CD1c-positive myeloid dendritic cell (primary cell): ENCODE measurements around the gene SOX9.

Source experiments
- DNase-seq: peaks from one replicate; pipeline ENCODE4 v3.0.0-alpha.2; 2016; ENCODE audit errors: extremely low spot score

Gene SOX9

GRCh38 chr17:72162569-72162968 lies 41.7 kb downstream of the SOX9 start:
- DNase-seq: no peak

GRCh38 chr17:72163474-72163873 lies 42.7 kb downstream of the SOX9 start:
- DNase-seq: no peak

DNA sequence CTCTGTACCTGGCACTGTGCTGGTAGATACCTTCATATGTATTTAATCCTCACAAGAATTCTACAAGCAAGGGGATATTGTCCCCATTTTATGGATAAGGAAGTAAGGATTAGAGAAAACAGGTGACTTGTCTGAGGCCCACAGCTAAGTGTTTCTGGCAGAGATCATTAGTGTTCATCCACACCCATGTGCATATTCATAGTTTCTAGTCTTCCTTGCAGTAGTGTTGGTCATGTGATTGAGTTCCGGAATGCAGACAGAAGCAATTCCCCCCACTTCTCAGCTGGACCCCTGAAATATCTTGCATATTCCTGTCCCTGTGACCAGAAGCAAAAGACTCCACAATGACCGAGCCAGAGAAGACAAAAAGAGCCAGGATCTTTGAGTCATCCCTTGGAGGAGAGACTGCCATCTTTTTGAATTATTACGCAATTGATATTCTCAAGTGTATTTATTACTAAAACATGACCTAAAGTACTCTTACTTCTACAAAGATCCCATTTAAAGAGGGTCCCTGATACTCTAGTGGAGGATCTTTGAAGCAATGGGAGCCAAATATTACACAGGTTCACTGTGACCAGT lies 43.4 kb downstream of the SOX9 start:
- no peak for DNase-seq

DNA sequence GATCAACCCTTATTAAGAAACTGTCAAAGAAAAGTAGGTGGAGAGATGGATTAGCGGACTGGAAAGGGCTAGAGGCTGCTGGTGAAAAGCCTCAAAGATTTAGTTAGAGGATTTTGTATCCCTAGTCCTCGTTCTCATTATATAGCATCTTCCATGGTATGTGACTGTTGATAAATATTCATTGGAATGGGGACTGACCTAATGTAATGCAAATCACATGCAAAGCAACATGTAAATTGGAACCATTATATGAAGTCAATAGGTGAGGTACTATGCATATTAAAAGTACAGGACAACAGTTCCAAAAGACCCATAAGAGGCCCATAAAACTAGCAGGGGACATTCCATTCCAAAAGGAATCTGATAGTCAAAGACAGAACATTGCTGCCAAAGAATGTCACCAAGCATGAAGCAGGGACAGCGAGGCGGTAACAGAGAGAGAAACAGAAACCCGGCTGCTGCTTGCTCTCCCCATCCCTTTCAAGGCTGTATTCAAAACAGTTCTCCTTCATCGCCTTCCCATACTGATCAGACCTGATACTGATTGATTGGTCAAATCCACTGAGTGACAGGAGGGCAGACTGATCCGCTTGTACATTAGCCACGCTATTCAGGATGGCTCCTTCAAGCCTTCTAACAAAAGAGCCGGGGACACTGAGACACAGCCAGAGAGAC lies 44.5 kb downstream of the SOX9 start:
- DNase-seq: no peak

DNA sequence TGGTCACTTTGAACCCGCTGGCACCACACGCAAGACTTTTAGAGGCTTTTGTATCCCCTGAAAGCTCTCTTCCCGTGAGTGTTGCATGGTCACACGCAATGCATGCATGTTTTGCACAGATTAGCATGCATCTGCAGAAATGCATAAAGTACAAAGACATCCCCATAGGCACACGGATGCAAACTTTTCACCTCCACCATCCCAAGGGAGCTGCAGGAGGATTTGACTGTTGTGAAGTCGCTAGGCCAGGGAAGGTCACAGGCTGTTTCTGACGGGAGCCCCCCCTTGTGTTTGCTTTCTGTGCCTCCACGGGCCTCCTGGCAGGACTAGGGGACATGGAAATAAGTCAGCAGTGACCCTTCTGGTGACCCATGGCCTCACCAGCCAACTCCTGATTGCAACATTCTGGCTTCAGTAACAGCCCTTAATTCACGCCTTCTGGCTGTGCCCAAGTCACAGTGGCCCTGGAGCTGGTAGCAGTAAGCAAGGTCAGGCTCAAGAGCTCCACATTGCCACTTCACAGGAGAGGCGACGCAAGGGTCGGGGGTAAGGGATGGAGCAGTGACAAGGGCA lies 45.1 kb downstream of the SOX9 start:
- DNase-seq: no peak

DNA sequence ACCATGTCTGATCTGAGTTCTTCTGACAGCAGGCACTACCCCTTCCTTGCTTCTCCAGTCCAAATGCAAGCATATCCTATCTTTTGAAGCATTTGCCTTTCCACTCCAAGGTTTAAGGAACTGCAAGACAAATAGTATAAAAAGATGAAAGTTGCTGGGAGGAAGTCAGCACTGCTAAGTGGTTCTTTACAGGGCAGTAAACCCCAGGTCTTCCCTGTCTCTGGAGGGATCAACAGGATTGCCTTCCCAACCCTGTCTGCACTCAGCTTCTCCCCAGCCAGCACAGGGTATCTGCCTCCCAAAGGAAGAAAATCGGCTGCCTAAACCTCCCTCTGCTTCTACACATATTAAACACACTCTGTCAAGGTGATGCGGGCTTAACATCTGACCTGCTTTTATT lies 46.8 kb downstream of the SOX9 start:
- no peak for DNase-seq

GRCh38 chr17:72169823-72170222 lies 49.0 kb downstream of the SOX9 start:
- DNase-seq: no peak

GRCh38 chr17:72171703-72172667 lies 51.2 kb downstream of the SOX9 start:
- DNase-seq: no peak

GRCh38 chr17:72173499-72174116 lies 52.8 kb downstream of the SOX9 start:
- DNase-seq: no peak

DNA sequence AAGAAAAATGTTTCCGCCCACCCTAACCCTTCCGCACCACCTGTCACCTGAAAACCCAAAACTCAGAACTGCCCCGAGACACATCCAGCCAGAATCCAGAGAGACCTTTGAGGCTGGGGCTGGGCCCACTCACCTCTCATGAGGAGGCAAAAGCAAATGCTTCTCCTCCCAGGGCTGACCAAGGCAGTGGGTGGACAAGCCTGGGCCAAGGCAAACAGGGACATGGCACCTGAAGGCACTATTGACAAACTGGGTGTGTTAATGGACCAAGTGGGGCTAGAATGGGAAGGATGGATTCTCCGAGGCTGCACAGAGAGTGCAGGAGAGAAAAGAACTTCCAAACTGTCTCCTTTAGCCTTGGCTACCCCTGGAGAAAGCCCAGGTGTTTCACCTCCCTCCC lies 54.4 kb downstream of the SOX9 start:
- DNase-seq: no peak
